HG02884 (cell line): Measurements from ENCODE around the gene LRRC3.
"Not testable (repeated sequence)": the region's sequence is repeated elsewhere in the genome, so short reads cannot be mapped to it uniquely, and the experiment has no call there.

Experiments
- ATAC-seq: cut with Tn5 transposase; IDR thresholded peaks from one replicate; pipeline ENCODE4 v1.9.1; 2021; ENCODE audit warnings: mild to moderate bottlenecking, moderate library complexity; ENCODE audit not compliant: unreplicated experiment

LRRC3 gene

GRCh38 chr21:44494956-44495355 is 39.6 kb downstream of the LRRC3 start:
- no peak for ATAC-seq

- ATAC-seq, result no peak
Measured at GRCh38 chr21:44495611-44496563, 40.6 kb downstream of the LRRC3 start.

- ATAC-seq, result no peak
Measured at GRCh38 chr21:44496564-44497550, 41.5 kb downstream of the LRRC3 start.

DNA sequence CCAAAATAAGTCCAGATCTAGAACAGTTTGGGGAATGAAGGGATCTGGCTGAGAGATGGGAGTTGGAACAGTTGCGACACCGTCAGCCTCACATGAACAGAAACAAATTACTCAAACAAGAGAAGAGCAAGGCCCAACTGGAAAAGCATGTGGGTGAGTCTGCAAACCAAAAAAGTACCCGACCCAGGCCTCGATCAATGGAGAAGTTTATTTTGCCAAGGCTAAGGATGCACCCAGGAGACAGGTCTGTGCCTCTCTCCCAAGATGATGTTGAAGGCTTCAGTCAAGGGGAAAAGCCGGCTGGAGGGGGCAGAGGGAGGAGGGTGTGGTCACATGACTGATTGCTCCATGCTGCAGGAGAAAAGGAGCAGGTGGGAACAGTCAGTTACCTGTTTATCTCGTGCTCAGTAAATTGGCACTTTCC is 42.4 kb downstream of the LRRC3 start:
- ATAC-seq, result no peak

DNA sequence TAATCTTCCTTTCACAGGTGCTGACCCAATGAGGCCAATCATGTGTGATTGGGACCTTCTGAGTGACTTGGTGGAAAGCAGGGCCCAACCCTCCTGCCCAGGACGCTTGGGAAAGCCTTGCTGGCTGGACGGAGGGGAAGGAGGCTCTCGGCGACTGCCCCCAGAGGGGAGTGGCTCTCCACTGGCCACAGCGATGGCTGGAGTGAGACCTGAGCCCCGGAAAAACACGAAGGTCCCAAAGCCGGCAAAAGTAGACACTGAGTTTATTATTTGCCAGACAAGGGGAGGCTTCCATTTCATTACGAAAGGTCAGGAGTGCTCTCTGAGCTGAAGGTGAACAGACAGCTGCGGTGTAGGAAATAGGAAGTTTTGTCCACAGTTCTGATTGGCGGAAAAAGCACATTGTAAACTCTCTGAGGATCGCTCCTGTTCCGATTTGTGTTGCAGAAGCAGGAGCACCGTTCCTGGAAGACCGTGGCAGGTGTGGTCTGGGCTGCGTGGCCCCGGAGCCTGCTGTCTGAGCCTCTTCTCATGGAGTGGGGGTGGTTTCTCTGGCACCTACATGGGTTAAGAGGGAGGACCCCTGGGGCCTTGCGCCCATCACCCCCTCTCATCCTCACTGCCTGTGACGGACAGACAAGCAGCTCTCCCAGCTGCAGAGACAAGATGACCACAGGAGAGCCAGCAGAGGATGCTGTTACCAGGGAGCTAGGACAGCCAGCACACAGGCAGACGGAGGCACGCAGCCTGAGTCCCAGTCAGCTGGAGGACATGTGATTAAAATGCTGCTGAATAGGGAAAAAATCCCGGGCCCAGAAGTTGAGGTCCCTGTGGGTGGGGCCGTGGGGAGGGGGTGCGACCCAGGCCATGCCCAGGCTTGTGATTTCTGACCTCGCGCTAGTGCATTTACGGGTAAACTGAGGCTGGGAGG is 43.2 kb downstream of the LRRC3 start:
- ATAC-seq, result no peak

- ATAC-seq, result no peak
Measured at GRCh38 chr21:44499211-44499560, 43.9 kb downstream of the LRRC3 start.

- no peak for ATAC-seq
Measured at GRCh38 chr21:44499631-44500030, 44.3 kb downstream of the LRRC3 start.

GRCh38 chr21:44500111-44500510 is 44.8 kb downstream of the LRRC3 start:
- no peak for ATAC-seq

GRCh38 chr21:44502171-44502958 is 47.1 kb downstream of the LRRC3 start:
- no peak for ATAC-seq

GRCh38 chr21:44503006-44503889 is 47.9 kb downstream of the LRRC3 start:
- not testable (repeated sequence) for ATAC-seq

DNA sequence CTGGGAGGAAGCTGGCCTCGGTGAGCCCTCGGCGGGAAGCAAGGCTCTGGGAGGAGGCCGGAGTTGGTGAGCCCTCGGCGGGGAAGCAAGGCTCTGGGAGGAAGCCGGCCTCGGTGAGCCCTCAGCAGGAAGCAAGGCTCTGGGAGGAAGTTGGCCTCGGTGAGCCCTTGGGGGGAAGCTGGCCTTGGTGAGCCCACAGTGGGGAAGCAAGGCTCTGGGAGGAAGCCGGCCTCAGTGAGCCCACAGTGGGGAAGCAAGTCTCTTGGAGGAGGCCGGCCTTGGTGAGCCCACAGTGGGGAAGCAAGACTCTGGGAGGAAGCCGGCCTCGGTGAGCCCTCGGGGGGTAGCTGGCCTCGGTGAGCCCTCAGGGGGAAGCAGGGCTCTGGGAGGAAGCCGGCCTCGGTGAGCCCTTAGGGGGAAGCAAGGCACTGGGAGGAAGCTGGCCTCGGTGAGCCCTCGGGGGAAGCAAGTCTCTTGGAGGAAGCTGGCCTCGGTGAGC is 48.6 kb downstream of the LRRC3 start:
- no peak for ATAC-seq

DNA sequence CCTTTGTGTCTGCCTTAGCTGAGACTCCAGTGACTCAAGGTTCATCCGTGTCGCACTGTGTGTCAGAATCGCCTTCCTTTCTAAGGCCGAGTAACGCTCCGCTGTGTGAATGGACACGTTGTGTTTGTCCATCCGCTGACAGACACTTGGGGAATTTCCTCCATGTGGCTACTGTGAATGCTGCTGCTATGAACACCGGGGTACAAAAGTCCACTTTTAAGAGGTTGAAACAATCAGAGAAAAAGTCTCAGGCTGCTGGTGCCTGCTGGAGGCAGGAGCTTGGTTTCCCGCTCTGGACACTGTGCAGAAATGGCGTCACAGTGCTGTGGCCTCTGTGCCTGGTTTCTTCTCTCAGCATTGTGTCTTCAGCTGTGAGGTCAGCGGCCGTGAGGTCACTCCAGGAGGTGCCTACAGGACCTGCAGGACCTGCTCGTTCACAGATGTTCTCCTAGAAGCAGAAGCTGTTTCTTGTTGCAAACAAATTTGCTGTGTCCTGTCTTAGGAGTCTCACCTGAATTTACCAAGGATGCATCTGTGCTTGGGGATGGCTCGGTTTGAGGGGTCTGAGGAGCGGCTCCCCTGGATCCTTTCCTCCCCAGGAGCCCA is 50.5 kb downstream of the LRRC3 start:
- no peak for ATAC-seq

DNA sequence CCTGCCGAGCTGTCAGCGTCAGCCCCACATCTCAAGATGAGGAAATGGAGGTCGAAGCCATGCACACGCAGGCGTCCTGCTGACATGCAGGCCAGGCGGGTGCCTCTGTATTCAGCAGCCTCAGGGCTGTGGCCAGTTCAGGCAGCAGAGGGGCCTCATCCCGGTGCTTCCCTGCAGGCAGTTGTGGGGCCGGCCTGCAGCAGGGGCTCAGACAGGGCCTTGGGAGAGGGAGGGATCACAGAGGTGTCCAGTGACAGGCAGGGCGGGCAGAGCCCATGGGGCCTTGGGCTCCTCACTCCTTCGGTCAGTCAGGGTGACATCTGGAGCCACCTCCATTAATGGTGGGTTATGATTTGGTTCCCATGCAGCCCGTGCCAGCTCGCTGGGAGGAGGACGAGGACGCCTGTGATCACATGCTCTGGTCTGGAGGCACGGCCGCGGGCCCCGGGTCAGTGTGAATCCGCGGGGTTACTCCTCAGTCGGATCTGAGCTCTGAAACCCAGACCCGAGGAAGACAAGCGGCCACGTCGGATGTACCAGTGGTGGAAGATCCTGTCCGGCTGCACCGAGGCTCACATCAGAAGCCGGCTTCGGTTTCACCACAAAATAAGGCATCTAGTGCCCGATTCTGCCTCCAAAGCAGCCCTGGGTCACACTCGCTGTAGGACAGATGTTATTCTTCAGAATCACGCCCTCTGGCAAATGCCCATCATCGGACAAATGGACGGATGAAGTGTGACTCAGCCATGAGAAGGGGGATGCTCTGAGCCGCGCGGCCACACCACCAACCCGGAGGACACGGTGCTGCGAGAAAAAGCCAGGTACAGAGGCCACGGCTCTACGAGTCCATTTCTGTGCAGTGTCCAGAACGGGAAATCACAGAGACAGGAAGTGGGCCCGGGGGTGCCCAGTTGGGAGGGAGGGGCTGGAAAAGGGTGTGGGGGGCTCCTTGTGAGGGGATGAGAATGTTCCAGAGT is 51.3 kb downstream of the LRRC3 start:
- ATAC-seq, result no peak

DNA sequence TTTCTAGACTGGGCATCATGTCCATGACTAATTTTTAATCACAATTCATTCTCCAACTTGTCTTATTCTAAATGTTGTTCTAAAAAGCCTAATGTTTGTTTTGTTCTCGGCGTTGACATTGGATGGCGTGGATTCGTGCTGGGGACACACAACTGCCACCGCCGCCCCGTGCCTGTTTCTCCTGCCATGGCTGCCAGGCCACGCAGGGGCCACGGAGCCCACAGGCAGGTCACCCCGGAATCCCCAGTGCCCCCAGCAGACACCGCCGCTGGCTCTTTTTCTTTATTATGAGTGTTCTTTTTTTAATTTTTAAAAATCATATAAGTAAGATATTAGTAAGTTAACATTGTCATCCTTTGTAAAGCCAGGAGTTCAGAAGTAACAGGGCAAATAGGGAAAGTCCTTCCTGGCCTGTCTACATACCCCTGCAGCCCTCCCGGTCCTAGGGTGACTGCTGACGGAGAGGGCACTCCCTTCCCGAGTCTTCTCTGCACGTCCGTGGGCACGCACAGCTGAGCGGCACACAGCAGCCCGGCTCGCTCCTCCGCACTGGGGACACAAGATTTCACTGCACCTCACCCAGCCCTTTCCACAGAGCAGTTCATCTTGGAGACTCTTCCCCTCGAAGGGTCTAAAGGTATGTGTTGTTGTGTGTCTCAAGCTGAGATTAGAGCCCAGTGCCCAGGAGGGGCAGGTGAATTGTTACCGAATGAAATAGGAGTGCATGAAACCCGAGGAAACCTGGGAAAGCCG is 52.5 kb downstream of the LRRC3 start:
- ATAC-seq, result no peak

- ATAC-seq, result no peak
Measured at GRCh38 chr21:44508426-44508710, 53.1 kb downstream of the LRRC3 start.

DNA sequence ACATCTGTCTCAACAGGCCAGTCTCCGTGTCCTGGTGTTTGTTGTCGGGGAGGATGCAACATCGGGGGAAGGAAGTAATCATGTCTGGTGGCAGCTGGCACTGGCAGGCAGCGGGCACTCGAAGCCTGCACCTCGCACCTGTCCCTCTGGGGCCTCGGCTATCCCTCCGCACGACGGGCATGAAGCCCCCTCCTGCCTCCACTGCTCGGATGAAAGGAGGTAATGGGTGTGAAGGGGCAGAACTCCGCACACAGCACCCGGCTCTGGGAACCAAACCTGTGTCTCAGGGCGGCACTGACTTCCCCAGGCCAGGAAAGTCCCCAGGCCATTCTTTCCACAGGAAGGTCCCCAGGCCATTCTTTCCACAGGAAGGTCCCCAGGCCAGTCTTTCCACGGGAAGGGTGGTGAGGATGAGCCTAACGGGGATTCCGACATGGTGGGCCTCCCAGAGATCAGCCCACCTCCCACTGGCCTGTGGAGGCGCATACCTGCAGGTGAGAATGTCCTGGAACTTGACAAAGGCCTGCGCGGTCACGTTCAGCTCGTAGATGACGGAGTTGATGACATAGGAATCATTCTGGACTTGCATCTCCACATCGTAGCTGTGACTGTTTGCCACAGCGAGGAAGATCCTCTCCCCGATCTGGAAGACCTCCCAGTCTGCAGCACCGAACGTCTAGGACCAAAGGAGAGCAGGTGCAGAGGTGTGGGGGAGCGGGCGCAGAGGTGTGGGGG is 53.6 kb downstream of the LRRC3 start:
- ATAC-seq, result no peak
